ENCODE results near the gene TSKU. TPM values are rescaled to one million over a fixed set of nuclear protein-coding genes. Genes with fewer than 3 reads are reported as not detected.
A peak's percentile ranks its signal among the peaks of the same experiment; 100 is the strongest.

TSKU gene
- total RNA-seq, 1 donor from 2014 or later = 121 TPM

DNA sequence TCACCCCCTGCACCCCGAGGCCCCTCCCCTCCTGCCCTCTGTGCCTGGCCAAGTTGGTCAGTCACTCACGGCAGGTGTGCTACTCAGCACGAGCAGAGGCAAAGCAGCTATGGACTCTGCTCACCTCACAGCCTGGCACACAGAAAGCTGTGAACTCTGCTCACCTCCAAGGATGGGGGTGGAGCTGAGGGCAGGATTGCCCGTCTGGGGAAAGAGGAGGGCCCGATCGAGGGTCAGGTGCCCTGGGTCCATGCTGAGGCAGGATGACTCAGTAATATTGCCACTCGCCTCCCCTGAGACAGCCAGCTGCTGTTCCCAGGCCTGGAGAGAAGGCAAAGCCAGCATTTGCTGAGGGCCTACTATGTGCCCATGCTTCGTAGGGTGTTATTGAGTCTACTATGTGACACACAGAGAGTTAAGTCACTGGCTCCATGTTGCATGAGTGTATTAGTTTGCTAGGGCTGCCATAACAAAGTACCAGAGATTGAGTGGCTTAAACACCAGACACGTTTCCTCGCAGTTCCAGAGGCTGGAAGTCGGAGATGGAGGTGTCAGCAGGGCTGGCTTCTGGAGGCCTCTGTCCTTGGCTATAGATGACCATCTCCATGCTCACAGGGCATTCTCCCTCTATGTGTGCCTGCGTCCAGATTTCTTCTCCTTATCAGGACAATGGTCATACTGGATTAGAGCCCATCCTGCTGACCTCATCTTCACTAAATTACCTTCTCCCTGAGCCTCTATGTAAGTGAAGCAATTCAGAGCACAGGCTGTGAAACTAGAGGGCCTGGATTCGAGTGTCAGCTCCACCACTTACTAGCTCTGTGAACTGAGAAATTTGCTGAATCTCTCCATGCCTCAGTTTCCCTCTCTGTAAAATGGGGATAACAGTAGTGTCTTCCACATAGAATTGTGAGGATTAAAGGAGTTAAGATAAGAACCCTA is 13.2 kb upstream of the TSKU start:
- Histone ChIP-seq H3K4me3 (no peak overlapping the region), H3K4me1 (peaks cover 19 to 51% of the 10 kb centered on the region in 2 donors), H3K27me3 (no peaks in the 10 kb centered on the region), H3K36me3 (no peaks in the 10 kb centered on the region), H3K27ac (peak overlapping the region; percentile 78 to 87), H3K9me3 (no peaks in the 10 kb centered on the region)
- intact Hi-C loops (cut with DNase I) = loop anchor here (2.0 to 5.0 kb wide), 2 partner anchors 15 to 158 kb away; no protein-coding TSS in a partner anchor
- TF ChIP-seq CTCF (IDR thresholded peaks at IDR 0.05) = no peak
- no peak for DNase-seq (ENCODE audit: low spot score in 2 of 2)

- Histone ChIP-seq H3K27me3 (no peaks in the 10 kb centered on the region), H3K27ac (peak overlapping the region; percentile 78 to 87), H3K4me1 (peaks cover 19 to 51% of the 10 kb centered on the region in 2 donors), H3K9me3 (no peaks in the 10 kb centered on the region), H3K4me3 (no peak overlapping the region), H3K36me3 (no peaks in the 10 kb centered on the region)
- intact Hi-C loops (cut with DNase I) = loop anchor here (2.0 to 5.0 kb wide), 2 partner anchors 14 to 159 kb away; no protein-coding TSS in a partner anchor
- TF ChIP-seq CTCF (IDR thresholded peaks at IDR 0.05) = no peak
- DNase-seq (ENCODE audit: low spot score in 2 of 2) = peak in 1 of 2 donors; percentile 76
These were observed 12.3 kb upstream of the TSKU start for GRCh38 chr11:76770642-76771445.

GRCh38 chr11:76771446-76772099 is 11.6 kb upstream of the TSKU start:
- no peaks in the 10 kb centered on the region for H3K27me3 ChIP-seq
- DNase-seq (ENCODE audit: low spot score in 2 of 2) = no peak
- H3K4me3 ChIP-seq = no peak overlapping the region
- H3K36me3 ChIP-seq = no peaks in the 10 kb centered on the region
- H3K4me1 ChIP-seq = peaks cover 19 to 51% of the 10 kb centered on the region in 2 donors
- H3K9me3 ChIP-seq = peaks cover 0 to 3% of the 10 kb centered on the region in 2 donors
- intact Hi-C loops (cut with DNase I) = loop anchor here (2.0 to 5.0 kb wide), 2 partner anchors 13 to 159 kb away; no protein-coding TSS in a partner anchor
- peak overlapping the region; percentile 78 to 87 for H3K27ac ChIP-seq
- no peak for TF ChIP-seq CTCF (IDR thresholded peaks at IDR 0.05)

DNA sequence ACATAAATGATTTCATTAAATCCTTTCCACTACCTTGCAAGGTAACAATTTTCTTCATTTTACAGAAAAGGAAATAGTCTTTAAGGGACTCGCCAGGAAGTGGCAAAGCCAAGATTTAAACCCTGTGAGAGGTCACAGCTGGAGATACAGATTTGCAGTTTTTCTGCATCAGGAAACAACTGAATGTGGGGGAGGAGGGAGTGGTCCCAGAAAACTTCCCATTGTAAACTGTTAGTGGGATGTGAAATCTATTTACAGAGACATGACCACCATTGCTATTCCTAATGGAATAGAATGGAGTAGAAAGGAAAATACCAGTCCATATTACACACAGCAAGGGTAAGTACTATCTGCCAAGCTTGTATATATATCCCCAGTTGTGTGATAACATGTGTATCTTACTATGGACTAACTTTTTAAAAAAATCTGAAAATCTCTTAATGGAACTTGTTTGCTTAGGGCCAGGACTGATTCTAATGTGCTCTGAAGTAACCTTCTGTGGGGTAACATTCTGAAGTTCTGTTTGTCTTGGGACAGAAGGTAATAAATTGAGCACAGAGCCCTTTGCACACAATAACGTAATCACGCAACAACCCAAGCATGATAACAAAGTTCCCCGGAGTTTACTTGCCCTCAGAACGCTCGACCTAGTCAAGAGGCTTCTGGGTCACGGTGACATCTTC is 10.9 kb upstream of the TSKU start:
- peak overlapping the region; percentile 85 to 87 for H3K27ac ChIP-seq
- DNase-seq (ENCODE audit: low spot score in 2 of 2) = peak in 1 of 2 donors; percentile 76
- intact Hi-C loops (cut with DNase I) = loop anchor here (5.0 kb wide), 1 partner anchor 160 kb away; no protein-coding TSS in a partner anchor
- H3K36me3 ChIP-seq = no peaks in the 10 kb centered on the region
- H3K4me1 ChIP-seq = peaks cover 19 to 51% of the 10 kb centered on the region in 2 donors
- no peak overlapping the region for H3K4me3 ChIP-seq
- no peaks in the 10 kb centered on the region for H3K27me3 ChIP-seq
- H3K9me3 ChIP-seq = peaks cover 0 to 10% of the 10 kb centered on the region in 2 donors
- no peak for TF ChIP-seq CTCF (IDR thresholded peaks at IDR 0.05)

GRCh38 chr11:76772783-76773106 is 10.4 kb upstream of the TSKU start:
- peaks cover 0 to 11% of the 10 kb centered on the region in 2 donors for H3K9me3 ChIP-seq
- no peak for TF ChIP-seq CTCF (IDR thresholded peaks at IDR 0.05)
- intact Hi-C loops (cut with DNase I) = loop anchor here (5.0 kb wide), 1 partner anchor 160 kb away; no protein-coding TSS in a partner anchor
- no peaks in the 10 kb centered on the region for H3K36me3 ChIP-seq
- no peak overlapping the region for H3K4me3 ChIP-seq
- H3K4me1 ChIP-seq = peaks cover 19 to 50% of the 10 kb centered on the region in 2 donors
- H3K27ac ChIP-seq = peak overlapping the region; percentile 85 to 87
- H3K27me3 ChIP-seq = no peaks in the 10 kb centered on the region
- no peak for DNase-seq (ENCODE audit: low spot score in 2 of 2)
